Retinal pigment epithelial cell (primary cell): ENCODE results near the gene PIM2.

Source experiments
- DNase-seq: peaks from one replicate; pipeline ENCODE4 v3.0.0-alpha.2; 2010; ENCODE audit warnings: low read depth
- H3K4me3 ChIP-seq: 2 replicates; pipeline ENCODE4 v1.5.1; 2011; ENCODE audit warnings: mild to moderate bottlenecking, low read length, control low read depth, moderate library complexity
- CTCF ChIP-seq: conservative IDR thresholded peaks from 2 replicates; pipeline ENCODE4 v1.5.1; 2011; ENCODE audit warnings: low read depth, low read length, control low read depth, inconsistent platforms

The PIM2 gene

GRCh38 chrX:48904626-48905025 is 14.2 kb downstream of the PIM2 start:
- H3K4me3 ChIP-seq, result no peak overlapping the region
- DNase-seq, result no peak
- no peak for TF ChIP-seq CTCF

DNA sequence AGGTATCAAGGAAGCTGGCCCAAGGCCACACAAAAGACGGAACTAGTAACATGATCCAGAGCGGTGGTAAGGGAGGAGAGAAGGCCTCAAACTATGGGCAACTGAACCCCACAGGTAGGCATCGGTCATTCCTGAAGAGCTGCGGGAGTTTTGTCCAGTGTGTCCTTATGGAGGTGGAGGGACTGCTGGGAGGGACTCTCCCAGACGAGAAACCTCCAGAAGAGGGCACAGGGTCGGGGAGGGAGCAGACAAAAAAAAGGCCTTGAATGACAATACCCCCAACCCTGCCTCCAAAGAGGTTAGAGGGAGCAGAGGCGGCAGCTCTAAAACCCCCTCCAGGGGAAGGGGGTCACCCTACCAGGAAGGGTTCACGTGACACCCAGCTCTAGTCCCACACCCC is 14.6 kb downstream of the PIM2 start:
- TF ChIP-seq CTCF, result no peak
- no peak overlapping the region for H3K4me3 ChIP-seq
- no peak for DNase-seq

GRCh38 chrX:48903290-48903689 is 15.5 kb downstream of the PIM2 start:
- TF ChIP-seq CTCF, result no peak
- no peak for DNase-seq

DNA sequence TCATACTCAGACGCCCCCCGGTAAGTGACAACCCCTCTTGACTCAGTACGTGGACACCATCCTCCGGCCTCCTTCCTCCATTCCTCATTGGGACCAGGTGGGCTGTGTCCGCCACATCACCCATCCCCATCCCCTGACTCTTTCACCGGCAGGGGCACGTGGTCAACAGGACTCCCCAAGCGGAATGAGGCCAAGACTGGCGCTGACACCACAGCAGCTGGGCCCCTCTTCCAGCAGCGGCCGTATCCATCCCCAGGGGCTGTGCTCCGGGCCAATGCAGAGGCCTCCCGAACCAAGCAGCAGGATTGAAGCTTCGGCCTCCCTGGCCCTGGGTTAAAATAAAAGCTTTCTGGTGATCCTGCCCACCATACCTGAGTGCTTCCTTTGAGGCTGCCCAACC is 16.0 kb downstream of the PIM2 start:
- no peak for TF ChIP-seq CTCF
- no peak for DNase-seq
- no peak overlapping the region for H3K4me3 ChIP-seq

More at GRCh38 chrX:48903290-48903689, 15.5 kb downstream of the PIM2 start:
- H3K4me3 ChIP-seq, result no peak overlapping the region

GRCh38 chrX:48902135-48902534 is 16.7 kb downstream of the PIM2 start:
- H3K4me3 ChIP-seq, result no peak overlapping the region
- TF ChIP-seq CTCF, result no peak
- no peak for DNase-seq

- no peak for TF ChIP-seq CTCF
- H3K4me3 ChIP-seq, result no peak overlapping the region
- no peak for DNase-seq
Observed at GRCh38 chrX:48901069-48901468, 17.8 kb downstream of the PIM2 start.

DNA sequence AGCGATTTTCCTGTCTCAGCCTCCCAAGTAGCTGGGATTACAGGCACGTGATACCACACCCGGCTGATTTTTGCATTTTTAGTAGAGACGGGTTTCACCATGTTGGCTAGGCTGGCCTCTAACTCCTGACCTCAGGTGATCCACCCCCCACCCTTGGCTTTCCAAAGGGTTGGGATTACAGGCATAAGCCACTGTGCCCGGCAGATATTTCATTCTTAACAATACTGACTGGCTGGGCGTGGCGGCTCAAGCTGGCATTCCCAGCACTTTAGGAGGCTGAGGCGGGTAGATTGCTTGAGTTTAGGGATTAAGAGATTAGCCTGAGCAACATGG is 19.8 kb downstream of the PIM2 start:
- no peak for TF ChIP-seq CTCF
- no peak for DNase-seq
- no peak overlapping the region for H3K4me3 ChIP-seq
